ENCODE results near the gene CIT.

The CIT gene

DNA sequence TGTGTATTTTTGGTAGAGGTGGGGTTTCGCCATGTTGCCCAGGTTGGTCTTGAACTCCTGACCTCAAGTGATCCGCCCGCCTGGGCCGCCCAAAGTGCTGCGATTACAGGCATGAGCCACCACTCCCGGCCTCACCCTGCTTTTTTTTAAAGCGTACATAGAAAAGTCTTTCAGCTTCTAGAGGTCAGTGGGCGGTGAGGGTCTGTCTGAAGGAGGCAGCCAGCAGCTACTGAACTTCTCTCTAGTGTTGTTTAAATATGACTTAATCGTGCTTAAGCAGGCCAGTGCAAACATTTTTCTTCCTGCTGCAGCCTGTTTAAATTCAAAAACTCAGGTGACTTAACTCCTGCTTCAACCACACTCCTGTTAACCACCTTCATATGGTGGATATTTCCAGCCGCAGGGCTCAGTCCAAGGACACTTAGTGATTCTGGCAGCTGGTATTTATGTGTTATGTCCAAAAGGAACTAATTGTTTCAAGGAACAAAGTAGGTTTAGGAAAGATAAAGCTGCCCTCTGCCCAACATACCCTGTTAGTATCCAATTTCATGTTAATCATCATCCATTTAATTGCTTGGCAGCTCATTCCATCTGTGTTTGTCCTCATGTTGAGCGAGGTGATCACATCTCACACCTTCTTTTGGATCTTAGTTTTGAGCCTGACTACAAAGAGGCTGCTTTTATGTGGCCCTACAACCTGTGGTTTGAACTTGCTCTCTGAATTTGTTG, 207.2 kb downstream of the CIT start:
- TF ChIP-seq, protein P1, sequence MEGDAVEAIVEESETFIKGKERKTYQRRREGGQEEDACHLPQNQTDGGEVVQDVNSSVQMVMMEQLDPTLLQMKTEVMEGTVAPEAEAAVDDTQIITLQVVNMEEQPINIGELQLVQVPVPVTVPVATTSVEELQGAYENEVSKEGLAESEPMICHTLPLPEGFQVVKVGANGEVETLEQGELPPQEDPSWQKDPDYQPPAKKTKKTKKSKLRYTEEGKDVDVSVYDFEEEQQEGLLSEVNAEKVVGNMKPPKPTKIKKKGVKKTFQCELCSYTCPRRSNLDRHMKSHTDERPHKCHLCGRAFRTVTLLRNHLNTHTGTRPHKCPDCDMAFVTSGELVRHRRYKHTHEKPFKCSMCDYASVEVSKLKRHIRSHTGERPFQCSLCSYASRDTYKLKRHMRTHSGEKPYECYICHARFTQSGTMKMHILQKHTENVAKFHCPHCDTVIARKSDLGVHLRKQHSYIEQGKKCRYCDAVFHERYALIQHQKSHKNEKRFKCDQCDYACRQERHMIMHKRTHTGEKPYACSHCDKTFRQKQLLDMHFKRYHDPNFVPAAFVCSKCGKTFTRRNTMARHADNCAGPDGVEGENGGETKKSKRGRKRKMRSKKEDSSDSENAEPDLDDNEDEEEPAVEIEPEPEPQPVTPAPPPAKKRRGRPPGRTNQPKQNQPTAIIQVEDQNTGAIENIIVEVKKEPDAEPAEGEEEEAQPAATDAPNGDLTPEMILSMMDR (IDR thresholded peaks at IDR 0.05; ENCODE audit: low read length, missing control alignments), result no peak
- H3K4me3 ChIP-seq (replicated peaks; ENCODE audit: low read depth, low read length), result no peak overlapping the region
- DNase-seq (ENCODE audit: low read depth), result no peak

DNA sequence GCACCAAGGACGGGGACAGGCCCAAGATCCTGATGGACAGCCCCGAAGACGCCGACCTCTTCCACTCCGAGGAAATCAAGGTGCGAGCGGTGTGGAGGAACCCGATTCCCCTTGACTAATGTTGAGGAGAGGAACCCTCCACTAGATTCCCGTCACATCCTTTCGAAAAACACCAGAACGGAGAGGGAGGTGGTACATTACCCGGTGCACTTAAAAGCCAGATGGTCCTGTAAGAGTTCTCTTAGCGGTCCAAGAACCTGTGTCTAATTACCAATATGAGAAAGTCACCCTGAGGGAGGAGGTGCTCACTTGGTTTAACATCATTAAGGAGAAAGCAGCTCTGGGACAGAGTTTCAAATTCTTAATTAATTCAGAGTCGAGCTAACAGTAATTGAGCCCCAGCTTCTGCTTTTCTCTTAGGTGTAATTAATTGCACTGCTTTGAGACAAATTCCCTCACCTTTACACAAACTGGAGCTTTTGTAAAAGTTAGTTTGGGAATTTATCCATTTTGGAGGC, 208.7 kb downstream of the CIT start:
- no peak for DNase-seq (ENCODE audit: low read depth)
- H3K4me3 ChIP-seq (replicated peaks; ENCODE audit: low read depth, low read length), result peak overlapping the region; percentile 93
- TF ChIP-seq, protein P1 (IDR thresholded peaks at IDR 0.05; ENCODE audit: low read length, missing control alignments), result no peak

DNA sequence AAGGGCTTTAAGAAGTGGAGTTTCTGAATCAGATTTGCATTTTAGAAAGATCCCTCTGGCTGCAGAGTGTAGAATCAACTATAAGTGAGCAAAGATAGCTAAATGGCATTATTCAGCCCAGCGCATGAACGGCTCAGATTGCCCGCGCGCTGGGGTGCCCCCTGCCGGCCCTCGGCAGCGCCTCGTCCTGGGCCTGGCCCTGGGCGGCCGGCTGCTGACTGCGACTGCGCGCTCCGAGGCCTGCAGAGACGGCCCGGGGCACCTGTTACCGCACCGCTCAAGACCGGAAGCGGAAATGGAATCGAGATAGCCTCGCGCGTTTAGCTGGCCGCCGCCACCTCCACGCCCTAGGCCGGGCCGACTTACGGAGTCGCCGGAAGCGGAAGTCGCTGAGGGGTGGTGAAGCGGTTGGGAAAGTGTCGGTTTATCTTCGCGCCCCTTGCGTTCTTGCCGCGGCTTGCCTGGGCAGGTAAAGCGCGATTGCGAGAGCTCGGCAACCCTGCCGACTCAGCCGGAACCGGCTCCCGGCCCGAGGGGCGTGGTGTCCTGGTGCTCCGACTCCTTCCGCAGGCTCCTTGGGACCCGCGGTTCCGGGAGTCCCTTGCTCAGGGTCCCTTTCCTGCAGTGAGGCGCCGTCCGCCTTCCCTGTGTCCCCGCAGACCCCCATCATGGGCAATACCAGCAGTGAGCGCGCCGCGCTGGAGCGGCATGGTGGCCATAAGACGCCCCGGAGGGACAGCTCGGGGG, 209.4 kb downstream of the CIT start, which contains the start of gene PRKAB1:
PRKAB1 (plus strand) TSS at position 557 of the 747 bp plus-strand sequence; CDS start at position 669, 112 bp downstream.
- peak; percentile 98 for DNase-seq (ENCODE audit: low read depth)
- H3K4me3 ChIP-seq (replicated peaks; ENCODE audit: low read depth, low read length), result peak within 1 kb of the TSS; percentile 93
- TF ChIP-seq, protein P1 (IDR thresholded peaks at IDR 0.05; ENCODE audit: low read length, missing control alignments), result peak; percentile 55

DNA sequence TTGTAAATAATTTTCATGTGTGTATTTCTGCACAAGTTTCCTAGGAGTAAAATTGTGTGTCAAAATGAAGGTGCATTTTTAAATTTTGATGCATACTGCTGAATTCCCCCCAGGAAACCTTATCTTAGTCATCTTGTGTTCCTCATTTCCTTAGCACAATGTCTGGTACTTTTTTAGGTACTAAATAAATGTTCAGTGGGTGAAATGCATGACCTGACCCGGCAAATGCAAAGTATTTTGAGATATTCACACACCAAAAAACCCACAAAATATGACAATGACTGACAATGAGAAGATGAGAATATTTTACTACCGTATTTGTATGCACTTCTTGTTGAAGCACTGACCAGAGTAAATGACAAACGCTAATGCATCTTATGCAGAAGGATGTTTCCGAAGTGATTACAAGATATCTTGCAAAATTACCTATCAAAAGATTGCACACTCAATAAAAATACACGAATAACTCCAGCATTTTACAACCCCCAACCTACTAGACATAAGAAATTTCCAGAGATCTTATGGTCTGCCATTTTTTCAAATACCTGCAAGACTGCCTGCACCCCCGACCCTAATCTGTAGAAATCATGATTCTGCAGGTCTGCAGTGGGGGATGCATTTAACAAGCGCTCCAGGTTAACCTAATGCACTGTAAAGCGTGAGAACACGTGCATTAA, 210.1 kb downstream of the CIT start:
- peak overlapping the region; percentile 93 for H3K4me3 ChIP-seq (replicated peaks; ENCODE audit: low read depth, low read length)
- no peak for DNase-seq (ENCODE audit: low read depth)
- TF ChIP-seq, protein P1 (IDR thresholded peaks at IDR 0.05; ENCODE audit: low read length, missing control alignments), result no peak

DNA sequence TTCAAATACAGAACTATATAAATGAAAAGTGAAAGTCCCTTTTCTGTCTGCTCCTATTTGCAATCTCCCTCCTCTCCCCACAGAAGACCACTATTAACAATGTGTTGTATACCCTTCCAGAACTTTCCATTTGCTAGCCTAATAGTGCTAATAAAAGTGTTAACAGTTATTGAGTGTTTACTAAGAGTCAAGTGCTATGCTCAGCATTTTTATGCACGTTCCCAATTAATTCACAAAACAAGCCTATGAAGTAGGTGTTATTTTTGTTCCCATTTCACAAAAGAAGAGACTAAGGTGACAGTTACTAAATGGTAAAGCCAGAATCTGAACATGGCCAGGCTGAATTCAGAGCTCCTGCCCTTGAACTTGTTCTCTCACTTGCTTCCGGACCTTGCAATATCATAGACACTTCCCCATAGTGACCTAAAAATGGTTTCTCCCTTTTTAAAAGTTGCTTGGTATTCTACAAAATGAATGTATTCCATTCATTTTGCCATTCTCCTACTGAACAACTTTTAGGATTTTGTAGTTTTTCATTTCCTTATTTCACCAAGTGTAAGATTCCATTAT, 210.8 kb downstream of the CIT start:
- no peak overlapping the region for H3K4me3 ChIP-seq (replicated peaks; ENCODE audit: low read depth, low read length)
- TF ChIP-seq, protein P1 (IDR thresholded peaks at IDR 0.05; ENCODE audit: low read length, missing control alignments), result no peak
- DNase-seq (ENCODE audit: low read depth), result no peak

DNA sequence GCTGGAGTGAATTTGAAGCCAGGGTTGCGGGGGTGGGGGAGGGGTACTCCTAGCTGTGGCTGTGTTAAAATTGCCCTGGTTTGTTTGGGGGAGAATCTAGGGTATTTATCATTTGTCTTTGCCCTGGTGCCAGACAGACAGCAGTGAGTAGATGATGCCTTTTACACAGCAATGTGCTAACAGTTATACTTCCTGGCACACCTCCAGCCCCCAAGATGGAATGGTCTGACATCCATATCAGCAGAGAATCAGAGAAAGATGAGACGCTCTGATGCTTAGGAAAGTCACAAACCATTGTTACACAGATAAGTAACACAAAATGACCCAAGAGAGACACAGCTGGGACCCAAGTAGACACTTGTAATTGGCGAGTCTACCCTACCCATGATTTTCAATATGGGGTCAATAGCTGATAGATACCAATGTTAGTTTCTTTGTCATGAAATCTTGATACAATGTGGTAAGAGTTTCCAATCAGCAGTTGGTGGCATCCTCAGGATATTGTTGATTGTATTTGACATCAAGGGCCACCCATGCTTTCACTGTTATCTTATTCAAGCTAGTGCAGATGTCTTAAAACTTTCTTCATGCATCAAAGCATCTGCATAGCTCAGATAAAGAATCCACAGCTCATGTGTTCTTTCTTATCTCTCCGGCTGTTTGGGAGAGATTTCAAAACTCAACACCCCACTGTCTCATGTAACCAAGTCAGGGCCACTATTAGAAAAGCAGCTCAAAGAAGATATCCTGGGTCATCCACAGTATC, 211.8 kb downstream of the CIT start:
- H3K4me3 ChIP-seq (replicated peaks; ENCODE audit: low read depth, low read length), result no peak overlapping the region
- no peak for DNase-seq (ENCODE audit: low read depth)
- TF ChIP-seq, protein P1 (IDR thresholded peaks at IDR 0.05; ENCODE audit: low read length, missing control alignments), result no peak
